Ectodermal cell (in vitro differentiated cells): ENCODE data around the gene NDFIP1.
"Not testable (repeated sequence)": the region's sequence is repeated elsewhere in the genome, so short reads cannot be mapped to it uniquely, and the experiment has no call there.

ENCODE experiments used
- H3K27ac ChIP-seq: 2 replicates; pipeline ENCODE4 v1.7.0; 2013; ENCODE audit warnings: mild to moderate bottlenecking, low read depth, low read length; ENCODE audit not compliant: insufficient read depth, poor library complexity, severe bottlenecking
- H3K27me3 ChIP-seq: 2 replicates; pipeline ENCODE4 v1.7.0; 2013; ENCODE audit warnings: mild to moderate bottlenecking, low read length; ENCODE audit not compliant: insufficient read depth, control insufficient read depth, poor library complexity, severe bottlenecking
- H3K36me3 ChIP-seq: one replicate; pipeline ENCODE4 v1.7.0; 2013; ENCODE audit warnings: low read length; ENCODE audit not compliant: control insufficient read depth, insufficient read depth
- H3K4me1 ChIP-seq: one replicate; pipeline ENCODE4 v1.7.0; 2013; ENCODE audit warnings: low read length; ENCODE audit not compliant: control insufficient read depth, insufficient read depth
- H3K4me3 ChIP-seq: 2 replicates; pipeline ENCODE4 v1.7.0; 2013; ENCODE audit warnings: low read depth, low read length, control low read depth; ENCODE audit not compliant: insufficient read depth
- H3K9me3 ChIP-seq: 2 replicates; pipeline ENCODE4 v1.7.0; 2013; ENCODE audit warnings: mild to moderate bottlenecking, low read length, moderate library complexity; ENCODE audit not compliant: control insufficient read depth
- WGBS, 2 experiments: methylation state at CpG; one replicate each; pipeline ENCODE4 v1.1.7; 2013; ENCODE audit warnings: missing lambda C conversion rate in 2 of 2; 5-methylcytosine and 5-hydroxymethylcytosine counted together

Gene NDFIP1

GRCh38 chr5:142184988-142185387, 76.4 kb downstream of the NDFIP1 start:
- Histone ChIP-seq H3K4me3 (no peak overlapping the region), H3K27ac (no peak overlapping the region), H3K27me3 (no peaks in the 10 kb centered on the region), H3K9me3 (no peaks in the 10 kb centered on the region), H3K4me1 (peaks cover 10% of the 10 kb centered on the region), H3K36me3 (no peaks in the 10 kb centered on the region)
- WGBS, 2 experiments = 65 to 67% methylated on average over 9 of the region's 9 CpGs

DNA sequence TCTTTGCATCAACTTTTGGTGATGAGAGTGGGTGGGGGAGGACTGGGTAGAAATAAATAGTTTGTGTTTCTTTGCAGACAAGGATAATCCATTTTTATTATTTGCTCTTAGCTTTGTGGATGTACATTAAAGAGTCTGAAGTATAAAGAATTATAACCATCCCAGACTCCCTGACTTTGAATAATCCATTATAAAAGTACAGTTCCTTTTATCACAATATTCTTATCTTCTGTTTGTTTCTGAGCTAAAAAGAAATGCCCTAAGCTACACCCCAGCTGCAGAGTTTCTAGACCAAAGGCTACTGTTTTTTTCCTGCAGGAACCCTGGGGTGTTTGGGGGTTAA, 77.9 kb downstream of the NDFIP1 start:
- no peak overlapping the region for H3K4me3 ChIP-seq
- no peak overlapping the region for H3K27ac ChIP-seq
- H3K9me3 ChIP-seq = no peaks in the 10 kb centered on the region
- no peaks in the 10 kb centered on the region for H3K27me3 ChIP-seq
- no peaks in the 10 kb centered on the region for H3K36me3 ChIP-seq
- H3K4me1 ChIP-seq = peaks cover 10% of the 10 kb centered on the region

DNA sequence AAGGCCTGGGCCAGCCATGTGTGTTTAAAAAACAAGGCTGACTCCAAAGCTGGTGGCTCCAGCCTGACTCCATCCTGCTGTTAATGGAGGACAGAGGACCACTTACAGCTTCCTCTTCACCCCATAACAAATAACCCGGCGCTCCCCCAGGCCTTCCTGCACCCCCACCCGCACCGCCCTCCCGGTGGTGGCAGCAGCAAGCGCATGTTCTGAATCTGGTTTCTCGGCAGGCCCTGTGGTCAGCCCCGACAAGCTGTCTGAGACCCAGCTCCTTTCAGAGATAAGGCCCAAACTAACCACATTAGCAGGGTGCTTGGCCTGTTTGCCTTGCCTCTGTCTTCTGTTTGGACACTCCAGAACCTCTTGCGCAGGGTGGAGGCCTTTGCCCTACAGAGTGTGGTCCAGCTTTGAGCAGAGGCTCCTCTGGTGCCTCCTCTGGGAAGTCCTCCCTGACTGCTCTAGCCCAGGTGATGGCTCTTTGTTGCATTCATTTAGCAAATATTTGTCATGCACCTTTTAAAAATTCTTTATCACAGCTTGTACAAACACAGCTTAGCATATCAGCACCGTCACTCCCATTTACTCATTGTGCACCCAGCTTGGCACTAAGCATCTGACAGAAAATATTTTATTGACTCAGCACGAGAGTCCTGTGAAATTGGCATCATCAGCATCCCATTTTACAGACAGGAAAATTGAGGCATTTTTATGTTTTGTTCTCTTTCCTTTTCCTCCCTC, 78.4 kb downstream of the NDFIP1 start:
- Histone ChIP-seq H3K27ac (no peak overlapping the region), H3K9me3 (no peaks in the 10 kb centered on the region), H3K27me3 (no peaks in the 10 kb centered on the region), H3K4me1 (peaks cover 10% of the 10 kb centered on the region), H3K36me3 (no peaks in the 10 kb centered on the region), H3K4me3 (no peak overlapping the region)
- WGBS, 2 experiments = 60 to 64% methylated on average over 11 of the region's 11 CpGs

GRCh38 chr5:142188691-142189090, 80.1 kb downstream of the NDFIP1 start:
- not testable (repeated sequence) for H3K27ac ChIP-seq, H3K9me3 ChIP-seq, H3K36me3 ChIP-seq, H3K27me3 ChIP-seq, H3K4me1 ChIP-seq, H3K4me3 ChIP-seq
- 91 to 93% methylated on average over 5 to 6 of the region's 6 CpGs for WGBS, 2 experiments

- no peaks in the 10 kb centered on the region for H3K36me3 ChIP-seq
- peaks cover 10% of the 10 kb centered on the region for H3K4me1 ChIP-seq
- WGBS, 2 experiments = 90 to 91% methylated on average over 8 of the region's 8 CpGs
- no peak overlapping the region for H3K27ac ChIP-seq
- H3K4me3 ChIP-seq = no peak overlapping the region
- no peaks in the 10 kb centered on the region for H3K27me3 ChIP-seq
- H3K9me3 ChIP-seq = no peaks in the 10 kb centered on the region
These were observed 81.2 kb downstream of the NDFIP1 start for GRCh38 chr5:142189813-142190212.

- no peaks in the 10 kb centered on the region for H3K36me3 ChIP-seq
- no peaks in the 10 kb centered on the region for H3K27me3 ChIP-seq
- WGBS, 2 experiments = 80 to 84% methylated on average over 5 of the region's 5 CpGs
- H3K4me1 ChIP-seq = peaks cover 5% of the 10 kb centered on the region
- no peak overlapping the region for H3K27ac ChIP-seq
- H3K4me3 ChIP-seq = no peak overlapping the region
- no peaks in the 10 kb centered on the region for H3K9me3 ChIP-seq
These were observed 83.2 kb downstream of the NDFIP1 start for GRCh38 chr5:142191776-142192175.

DNA sequence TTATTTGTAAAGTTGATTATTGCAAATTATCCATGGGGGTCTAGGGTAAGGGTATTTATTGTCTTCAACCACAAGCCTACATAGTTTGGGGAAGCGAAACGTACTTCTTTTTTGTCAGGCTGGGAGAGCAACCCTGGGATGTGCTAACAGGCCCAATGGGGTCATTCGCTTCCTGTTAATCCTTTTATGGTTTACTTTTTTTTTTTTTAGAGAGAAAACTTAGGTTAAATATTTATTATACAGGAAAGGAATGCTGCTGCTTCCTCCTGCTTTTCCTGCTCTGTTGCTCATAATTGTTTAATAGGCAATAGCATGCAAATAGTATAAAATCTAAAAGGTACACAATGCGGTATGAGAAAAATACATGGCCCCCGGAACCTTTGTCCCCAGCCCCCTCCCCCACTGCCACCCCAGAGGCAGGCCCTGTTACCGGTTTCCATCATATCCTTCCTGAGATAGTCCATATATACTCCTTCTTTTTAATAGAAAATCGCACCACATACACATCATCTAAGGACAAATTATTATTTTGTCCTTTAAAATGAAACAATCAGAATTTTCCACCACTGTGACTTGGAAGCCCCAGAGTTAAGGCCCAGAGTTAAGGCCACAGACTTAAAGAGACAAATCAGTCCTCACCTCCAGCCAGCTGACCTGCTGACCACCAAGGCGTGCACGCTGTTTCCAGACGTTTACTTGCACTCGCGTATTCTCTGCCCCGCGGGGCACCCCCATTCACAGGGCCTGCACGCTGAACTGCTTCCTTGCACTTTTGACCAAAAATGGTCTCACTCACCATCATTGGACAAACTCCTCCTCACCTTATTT, 83.9 kb downstream of the NDFIP1 start:
- no peaks in the 10 kb centered on the region for H3K36me3 ChIP-seq
- no peak overlapping the region for H3K4me3 ChIP-seq
- H3K27ac ChIP-seq = no peak overlapping the region
- no peaks in the 10 kb centered on the region for H3K9me3 ChIP-seq
- WGBS, 2 experiments = 92 to 96% methylated on average over 15 of the region's 15 CpGs
- H3K27me3 ChIP-seq = no peaks in the 10 kb centered on the region
- no peaks in the 10 kb centered on the region for H3K4me1 ChIP-seq

GRCh38 chr5:142193114-142193428, 84.5 kb downstream of the NDFIP1 start:
- Histone ChIP-seq H3K27me3 (no peaks in the 10 kb centered on the region), H3K4me3 (no peak overlapping the region), H3K36me3 (no peaks in the 10 kb centered on the region), H3K9me3 (no peaks in the 10 kb centered on the region), H3K4me1 (no peaks in the 10 kb centered on the region), H3K27ac (no peak overlapping the region)
- 94% methylated on average over 7 of the region's 7 CpGs for WGBS, 2 experiments

DNA sequence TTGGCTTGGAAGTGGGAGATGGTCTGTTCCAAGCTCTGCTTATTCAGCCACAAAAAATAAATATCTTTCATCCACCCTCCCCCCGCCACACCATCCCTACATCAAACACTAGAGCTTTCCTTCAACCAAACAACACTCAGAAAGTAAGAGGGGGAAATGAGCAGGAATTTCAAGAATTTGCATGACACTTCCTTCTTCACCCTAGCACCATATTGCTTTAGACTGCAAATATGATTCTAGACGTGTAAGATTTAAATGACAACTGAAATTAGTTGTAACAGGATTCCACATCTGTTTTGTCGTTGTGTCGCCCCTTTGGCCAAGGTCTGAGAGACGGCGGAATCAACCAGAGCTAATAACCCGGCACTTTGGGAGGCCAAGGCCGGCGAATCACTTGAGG, 88.5 kb downstream of the NDFIP1 start:
- Histone ChIP-seq H3K27me3 (no peaks in the 10 kb centered on the region), H3K9me3 (no peaks in the 10 kb centered on the region), H3K4me3 (no peak overlapping the region), H3K4me1 (no peaks in the 10 kb centered on the region), H3K36me3 (no peaks in the 10 kb centered on the region), H3K27ac (no peak overlapping the region)
- 87 to 90% methylated on average over 9 of the region's 9 CpGs for WGBS, 2 experiments

DNA sequence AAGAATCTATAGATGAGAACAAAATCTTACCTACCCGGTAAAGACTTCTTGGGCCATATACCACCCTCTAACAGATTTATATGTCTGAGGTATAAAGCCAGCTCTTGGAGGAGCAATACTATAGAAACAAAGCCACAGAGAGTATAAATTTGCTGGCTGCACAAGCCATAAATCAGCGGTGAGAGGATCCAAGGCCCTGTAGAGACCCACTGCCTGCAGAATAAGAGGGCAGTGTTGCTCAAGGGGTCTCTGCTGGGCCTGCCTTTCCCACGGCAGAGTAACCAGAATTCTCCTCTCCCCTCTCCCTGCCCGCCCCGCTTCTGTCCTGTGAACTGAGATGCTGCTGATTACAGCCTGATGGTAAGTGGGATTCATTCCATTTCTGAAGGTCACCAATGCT, 89.2 kb downstream of the NDFIP1 start:
- Histone ChIP-seq H3K9me3 (no peaks in the 10 kb centered on the region), H3K36me3 (no peaks in the 10 kb centered on the region), H3K27ac (no peak overlapping the region), H3K27me3 (no peaks in the 10 kb centered on the region), H3K4me3 (no peak overlapping the region), H3K4me1 (no peaks in the 10 kb centered on the region)
- 92 to 94% methylated on average over 4 to 5 of the region's 5 CpGs for WGBS, 2 experiments
